LHCN-M2 (cell line): ENCODE data around the gene CCDC80. TPM values are rescaled to one million over a fixed set of nuclear protein-coding genes. Genes with fewer than 3 reads are reported as not detected.
A peak's percentile ranks its signal among the peaks of the same experiment; 100 is the strongest.

Source experiments
- DNase-seq: peaks from one replicate; pipeline ENCODE4 v3.0.0-alpha.2; 2012; ENCODE audit warnings: low read depth
- total RNA-seq: library from RNA; depleted of rRNA; stranded (reverse); fragments of >200 nt; gene quantifications from 2 replicates; pipeline ENCODE4 v1.2.3, GENCODE V29; 2014

Gene CCDC80
- total RNA-seq, 1 experiment from 2014 or later, result 96.0 TPM

DNA sequence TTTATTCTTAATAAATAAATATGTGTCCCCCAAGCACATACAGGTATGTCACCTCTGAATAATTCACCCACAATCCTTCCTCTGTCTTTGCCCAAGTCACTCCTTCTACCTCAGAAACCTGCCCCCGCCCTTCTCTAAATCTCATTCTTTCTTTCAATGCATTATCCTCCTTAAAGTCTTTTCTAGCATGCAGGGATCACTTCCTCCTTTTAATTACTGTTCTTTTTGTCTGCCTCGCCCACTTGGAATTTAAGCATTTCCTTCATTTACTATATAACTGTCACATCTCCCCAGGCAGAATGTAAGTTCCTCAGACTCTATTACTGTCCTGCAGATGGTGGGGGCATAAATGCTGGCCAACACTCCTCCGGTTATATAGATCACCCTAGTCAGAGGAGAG, 7.8 kb downstream of the CCDC80 start:
- no peak for DNase-seq

DNA sequence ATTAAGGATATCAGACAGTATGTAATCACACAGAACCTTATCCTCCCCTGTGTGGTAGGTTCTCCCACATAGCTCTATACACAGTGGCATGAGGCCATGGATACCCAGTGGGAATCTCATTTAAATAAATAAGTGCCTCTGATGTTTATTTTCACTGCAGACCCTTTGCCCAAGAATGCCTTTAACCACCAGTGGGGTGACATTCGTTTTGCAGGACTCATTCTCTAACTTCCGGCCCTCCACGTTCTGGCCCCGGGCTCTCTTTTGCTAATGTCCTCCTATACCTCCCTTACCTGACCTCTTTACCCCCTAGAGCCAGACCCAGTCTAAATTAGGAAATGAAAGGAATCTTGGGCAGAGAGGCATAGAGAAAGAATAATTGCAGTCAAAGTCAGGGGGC, 8.3 kb downstream of the CCDC80 start:
- DNase-seq, result no peak

DNA sequence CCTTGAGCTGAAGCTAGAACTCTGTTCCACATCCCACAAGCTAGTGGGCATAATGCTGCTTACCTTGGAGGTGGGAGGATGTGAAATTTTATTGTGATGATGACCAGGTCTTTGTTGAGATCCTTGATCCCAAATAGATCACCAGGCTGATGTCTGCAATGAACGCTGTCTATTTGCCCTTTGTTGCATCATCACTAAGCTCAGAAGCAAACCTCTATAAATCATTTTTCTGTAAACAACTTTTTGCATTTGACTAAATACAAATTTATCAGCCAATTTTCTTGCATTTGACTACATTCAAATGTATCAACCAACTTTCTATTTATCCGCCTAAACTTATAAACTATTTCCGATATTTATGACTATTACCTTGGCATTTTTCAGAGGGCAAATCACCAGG, 9.7 kb downstream of the CCDC80 start:
- no peak for DNase-seq

DNA sequence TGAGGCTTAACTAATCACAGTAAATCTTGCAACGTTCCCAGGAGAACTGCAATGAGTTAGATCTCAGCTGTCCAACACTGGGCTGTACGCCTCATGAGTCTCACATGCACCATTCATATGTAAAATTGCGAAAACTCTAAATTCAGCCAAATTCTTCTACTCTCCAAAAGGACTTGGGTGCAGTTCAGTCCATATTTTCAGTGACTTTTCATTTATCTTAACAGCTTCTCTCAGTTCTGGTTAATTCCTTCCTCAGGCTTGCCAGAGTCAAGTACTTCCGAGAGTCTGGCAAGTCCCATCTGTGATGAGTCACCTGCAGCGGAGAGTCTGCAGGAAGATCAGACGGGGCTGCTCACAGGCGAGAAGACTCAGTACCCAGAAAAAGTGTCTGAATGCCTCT, 11.5 kb downstream of the CCDC80 start:
- peak; percentile 87 for DNase-seq

DNA sequence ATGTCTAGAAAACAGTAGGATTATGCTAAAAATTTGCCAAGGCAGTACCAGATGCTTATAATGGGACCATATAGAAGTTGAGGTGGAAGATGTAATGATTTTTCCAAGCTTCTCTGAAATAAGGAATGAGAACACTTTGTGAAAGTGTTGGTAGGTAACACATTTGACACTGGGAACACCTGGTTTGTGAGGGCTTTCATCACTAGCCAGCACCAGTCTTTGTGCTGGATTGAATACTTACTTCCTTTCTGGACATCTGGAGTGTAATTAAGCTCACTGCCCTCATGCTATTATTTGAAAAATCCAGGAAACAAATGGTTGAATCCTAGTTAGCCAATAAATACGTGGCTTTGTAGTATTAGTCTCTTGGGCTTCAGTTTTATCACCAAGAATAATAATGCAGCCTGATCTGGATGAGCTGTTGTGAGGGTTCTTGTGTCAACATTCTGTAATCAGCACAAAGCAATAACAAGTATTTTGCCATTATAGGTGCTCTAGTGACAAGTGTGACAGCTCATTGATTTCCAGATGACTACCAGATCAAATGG, 12.9 kb downstream of the CCDC80 start:
- no peak for DNase-seq

DNA sequence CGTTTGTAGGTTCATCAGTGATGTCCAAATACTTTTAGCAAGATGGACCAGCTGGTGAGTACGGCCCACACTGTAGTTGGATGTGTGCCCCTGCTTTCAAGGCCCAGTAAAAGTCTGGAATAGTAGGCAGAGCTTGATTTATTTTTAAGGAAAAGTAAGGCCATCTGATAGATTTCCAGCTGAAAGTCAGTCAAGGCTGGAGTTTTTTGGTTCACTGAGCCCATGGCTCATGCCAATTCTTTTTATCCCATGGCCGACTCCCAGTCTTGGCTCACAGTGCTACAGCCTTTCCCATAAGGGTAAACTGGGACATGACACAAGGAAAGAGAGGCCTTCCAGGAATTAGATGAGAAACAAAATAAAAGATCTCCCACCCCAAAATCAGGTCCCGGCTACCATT, 13.5 kb downstream of the CCDC80 start:
- DNase-seq, result no peak

DNA sequence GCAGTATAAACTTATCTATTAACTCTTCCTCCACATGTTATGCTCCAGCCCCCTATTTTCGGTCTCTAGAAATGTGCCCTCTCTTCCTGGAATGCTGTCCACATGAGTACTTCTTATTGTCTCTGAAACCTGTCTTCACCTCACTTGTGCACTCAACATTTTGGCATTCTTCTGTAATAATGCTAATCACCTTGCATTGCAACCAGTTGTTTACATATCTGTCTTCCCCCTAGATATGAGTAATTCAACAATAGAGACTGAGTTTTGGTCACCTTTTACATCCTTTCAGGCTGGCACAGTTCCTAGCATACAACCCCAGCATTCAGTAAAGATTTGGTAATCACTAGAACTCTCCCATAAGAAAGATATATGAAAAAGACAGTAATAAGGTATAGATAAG, 17.2 kb downstream of the CCDC80 start:
- no peak for DNase-seq

DNA sequence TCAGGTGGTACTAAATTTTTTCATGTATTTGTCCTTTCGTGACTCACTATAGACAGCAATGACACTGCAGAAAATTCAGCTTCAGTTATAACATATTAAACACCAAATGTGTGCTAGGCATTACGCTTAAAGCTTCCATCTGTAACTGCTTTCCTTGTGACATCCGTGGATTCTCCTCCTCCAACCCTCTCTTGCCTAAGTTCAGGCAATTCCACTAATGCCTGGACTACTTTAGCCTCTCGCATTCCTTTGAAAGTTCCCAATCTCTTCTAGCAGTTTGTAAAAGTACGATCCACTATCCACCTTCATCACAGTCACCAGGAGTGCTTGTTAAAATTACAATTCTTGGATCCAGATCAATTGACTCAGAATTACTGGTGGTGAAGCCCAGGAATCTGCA, 17.7 kb downstream of the CCDC80 start:
- DNase-seq, result no peak

DNA sequence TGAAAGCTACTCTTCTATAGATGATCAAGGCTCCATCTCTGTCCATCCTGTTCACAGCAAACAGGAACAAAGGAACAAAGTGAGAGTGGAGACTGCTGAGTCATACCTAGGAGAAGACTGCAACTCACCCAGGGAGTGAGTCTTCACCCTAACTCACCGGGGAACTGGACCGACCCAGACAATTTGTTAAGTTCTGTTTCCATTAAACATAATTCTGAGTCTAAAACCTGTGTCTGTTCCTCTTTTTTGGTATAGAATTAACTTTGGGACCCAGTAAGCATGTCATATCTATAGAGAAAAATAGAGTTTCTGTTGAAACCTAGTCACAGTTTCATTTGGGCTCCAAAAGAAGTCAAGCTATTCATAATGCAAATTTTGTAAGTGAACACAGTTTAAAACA, 21.6 kb downstream of the CCDC80 start:
- DNase-seq, result peak; percentile 60

DNA sequence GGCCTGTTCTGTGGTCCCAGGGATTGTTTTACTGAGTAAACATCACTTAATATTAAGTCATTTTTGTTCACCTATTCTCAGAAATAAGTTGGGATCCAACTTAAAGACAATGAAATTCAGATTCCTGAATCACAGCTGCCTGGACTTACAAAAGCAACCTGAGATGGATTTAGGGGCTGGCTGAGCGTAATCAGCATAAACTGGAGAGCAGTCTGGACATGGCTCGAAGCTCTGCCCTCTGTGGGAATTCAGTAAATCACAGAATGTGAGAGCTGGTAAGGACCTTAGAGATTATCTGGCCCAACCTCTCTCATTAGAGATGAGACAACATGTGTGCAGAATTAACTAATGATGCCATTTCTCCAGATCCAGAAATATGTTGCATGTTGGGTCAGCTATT, 23.7 kb downstream of the CCDC80 start:
- DNase-seq, result no peak

DNA sequence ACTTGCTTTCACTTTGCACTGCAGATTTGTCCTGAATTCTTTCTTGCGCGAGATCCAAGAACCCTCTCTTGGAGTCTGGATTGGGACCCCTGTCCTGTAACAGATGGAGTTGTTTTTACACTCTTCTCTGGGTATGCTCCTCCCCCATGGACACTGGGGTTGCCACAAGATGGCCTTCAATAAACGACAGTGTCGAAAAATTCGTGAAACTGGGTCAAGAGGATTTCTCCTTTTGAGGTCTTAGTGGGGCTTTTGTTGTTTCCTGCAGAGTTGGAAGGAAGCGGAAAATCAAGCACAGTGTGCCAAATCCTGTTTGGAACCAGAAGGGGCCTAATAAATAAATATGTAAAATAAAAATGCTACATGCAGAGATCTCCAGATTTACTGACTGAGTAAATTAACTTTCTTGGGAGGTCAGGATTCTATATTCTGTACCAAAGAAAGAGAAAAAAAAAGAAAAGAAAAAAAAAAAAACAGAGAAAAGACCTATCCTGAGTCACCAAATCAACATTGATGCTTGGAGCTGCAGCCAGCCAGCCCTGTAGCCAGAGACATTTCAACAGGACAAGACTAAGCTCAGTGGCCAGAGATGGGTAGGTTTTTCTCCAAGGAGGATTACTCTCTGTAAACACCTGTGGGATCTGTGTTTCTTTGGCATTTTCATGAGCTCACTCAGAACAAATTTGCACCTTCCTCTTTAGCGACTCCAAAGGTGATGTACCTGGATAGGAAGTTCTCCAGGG, 24.8 kb downstream of the CCDC80 start:
- no peak for DNase-seq

DNA sequence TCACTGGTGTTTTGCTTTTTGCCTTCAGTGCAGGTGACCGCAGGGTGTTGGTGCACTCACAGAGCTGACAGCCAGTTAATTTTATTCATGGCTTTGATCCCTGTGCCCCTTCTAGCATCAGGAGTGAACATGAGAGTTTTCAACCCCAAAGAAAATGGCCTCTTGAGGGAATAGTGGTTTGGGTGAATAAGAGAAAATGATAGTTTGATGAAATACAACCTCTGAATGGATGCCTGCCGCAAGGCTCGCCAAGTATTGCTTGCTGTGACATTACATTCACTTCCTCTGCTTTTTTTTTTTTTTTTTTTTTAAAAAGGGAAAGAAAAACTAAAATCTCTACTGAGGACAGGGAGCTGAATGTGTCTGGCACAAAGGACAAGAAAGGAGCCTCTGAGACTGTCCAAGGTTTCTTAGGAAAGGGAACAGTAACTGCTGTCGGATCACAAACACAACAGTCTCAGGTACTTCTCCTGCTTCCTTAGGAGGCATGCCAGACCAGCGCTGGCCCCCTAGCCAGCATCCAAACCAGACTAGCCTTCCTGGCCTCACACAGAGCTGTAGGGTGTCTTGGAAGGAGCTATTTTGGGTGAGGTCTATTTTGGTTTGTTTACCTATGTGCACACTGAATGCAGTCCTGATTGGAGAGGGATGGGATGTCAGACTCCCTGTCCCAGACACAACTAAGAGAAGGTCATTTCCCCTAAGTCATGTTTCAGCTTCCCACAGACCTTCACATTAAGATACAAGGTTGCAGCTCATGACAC, 29.0 kb downstream of the CCDC80 start:
- no peak for DNase-seq

DNA sequence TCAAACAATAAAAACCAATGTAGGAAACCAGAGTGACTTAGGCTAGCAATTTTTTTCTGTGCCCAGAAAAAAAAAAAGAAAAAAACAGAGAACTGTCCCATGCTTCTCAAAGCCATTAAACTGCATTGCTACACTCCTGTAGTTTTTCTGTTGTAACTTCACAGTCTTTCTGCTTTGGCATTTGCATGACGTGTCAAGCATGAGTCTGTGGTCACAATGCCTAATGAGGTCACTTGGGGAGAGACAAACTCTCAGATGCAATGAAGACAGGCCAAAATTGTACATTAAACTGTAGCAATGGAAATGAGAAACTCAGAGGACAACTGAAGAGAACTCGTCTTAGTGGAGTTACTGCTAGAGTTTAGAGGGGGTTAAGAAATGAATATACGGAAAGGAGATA, 30.8 kb downstream of the CCDC80 start:
- peak; percentile 90 for DNase-seq

DNA sequence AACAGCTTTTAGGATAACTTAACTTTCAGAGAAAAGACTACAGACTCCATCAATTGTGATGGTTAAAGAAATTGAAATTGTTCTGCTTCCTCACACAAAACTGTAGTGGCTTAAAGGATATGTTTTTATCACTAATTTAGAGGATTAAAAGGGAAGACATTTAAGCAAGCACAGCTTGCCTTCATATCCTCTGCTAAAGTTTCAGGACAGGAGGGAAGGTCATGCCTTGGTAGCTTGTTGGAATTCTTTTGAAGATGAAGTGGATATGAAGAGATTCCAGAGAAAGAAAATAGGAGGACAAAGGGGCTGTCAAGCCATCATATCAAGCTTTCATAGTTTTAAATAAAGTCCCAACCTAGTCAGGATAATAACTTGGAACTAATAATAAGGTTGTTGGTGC, 33.1 kb downstream of the CCDC80 start:
- DNase-seq, result no peak

DNA sequence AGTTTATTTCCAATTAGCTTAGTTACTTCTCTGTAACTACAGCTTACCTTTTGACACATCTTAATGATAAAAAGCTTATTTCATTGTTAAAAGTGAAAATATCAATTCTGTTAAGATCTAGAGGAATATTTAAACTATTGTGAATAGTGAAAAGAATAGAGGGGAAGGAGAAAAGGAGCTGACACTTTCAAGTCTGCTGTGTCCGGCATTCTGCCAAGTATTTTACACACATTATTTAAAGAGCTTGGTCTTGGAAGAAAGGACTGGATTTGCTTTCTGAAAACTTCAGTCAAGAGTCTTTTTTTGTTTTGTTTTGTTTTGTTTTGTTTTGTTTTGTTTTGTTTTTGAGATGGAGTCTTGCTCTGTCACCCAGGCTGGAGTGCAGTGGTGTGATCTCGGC, 34.8 kb downstream of the CCDC80 start:
- DNase-seq, result no peak

DNA sequence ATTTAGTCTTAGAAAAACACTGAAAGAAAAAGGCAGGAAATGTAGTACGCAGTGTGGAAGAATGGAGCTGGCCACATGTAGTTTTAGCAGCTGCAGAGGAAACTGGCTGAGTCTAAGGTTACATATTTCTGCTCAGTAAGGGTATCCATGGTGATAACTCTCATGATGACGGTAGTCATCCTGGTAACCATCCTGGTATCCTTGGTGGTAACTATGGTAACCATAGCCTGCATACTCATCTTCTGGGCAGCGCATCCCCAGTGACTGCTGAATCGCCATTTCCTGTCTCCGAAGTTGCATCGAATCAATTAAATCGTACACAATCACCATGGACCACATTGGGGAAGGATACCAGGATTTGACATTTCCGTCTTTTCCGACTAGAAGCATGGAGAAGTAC, 35.7 kb downstream of the CCDC80 start:
- peak; percentile 100 for DNase-seq

DNA sequence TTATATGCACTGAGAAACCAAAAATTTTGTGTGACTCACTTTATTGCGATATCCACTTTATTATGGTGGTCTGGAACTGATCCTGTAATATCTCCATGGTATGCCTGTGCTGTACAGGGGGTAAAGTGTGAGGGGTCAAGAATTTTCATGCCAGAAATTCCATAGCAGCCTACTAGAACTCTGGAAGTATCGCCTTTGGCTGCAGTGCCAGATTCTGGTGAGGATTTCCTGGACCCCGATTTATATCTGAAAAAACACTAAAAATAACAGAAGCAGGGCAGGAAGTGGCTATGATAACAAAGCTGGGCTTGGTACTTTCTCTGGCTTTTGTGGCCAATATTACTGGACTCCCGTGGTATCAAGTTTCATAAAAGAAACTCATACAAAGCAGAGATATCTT, 36.4 kb downstream of the CCDC80 start:
- peak; percentile 93 for DNase-seq

DNA sequence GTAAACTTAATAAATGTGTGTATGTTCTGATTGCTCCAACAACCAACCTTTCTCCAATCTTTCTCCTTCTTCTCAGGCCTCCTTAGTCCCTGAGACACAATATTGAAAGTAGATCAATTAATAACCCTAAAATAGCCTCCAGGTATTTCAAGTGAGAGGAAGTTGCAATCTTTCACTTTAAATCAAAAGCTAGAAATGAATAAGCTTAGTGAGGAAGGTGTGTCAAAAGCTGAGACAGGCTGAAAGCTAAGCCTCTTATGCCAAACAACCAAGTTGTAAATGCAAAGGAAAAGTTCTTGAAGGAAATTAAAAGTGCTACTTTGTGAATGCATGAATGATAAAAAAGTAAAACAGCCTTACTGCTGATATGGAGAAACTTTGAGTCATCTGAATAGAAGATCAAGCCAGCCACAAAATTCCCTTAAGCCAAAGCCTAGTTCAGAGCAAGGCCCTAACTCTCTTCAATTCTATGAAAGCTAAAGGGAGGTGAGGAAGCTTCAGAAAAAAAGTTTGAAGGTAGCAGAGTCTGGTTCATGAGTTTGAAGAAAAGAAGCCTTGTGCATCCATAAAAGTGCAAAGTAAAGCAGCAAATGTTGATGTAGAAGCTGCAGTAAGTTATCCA, 38.6 kb downstream of the CCDC80 start:
- DNase-seq, result no peak

DNA sequence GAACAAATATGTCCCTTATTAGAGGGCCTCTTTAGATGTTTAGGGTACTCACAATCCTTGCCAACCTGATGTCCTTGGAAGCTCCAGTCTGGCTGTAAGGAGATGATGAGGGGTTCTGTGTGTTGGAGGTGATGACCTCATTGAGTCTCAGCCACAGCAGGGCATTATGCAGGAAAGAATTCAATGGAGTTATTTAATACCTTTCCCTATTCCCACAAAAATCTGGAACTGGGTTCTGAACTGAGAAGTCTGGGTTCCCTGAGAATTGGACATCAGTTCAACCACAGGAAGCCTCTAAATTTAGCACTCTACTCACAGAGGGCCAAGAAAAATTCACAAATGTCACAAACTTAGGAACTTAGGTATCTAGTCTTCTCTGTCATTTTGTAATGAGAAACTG, 42.2 kb downstream of the CCDC80 start:
- DNase-seq, result peak; percentile 56

DNA sequence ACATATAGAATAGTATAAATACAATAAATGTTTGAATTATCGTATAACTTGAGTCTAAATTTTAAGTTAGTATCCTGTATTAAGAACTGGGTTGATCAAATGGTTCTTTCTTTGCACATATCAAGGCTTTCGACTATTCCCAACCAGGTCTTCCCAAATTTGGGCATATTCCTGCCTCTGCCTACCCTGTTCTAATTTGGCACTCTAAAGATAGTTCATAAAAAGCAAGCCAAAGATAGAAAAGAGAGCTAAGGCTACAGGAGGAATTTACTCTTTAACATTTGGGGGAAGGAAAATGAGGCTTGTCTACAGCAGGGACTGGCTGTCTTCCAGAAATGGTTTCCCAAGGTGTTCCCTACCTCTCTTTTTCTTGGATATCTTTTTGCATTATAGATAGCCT, 43.0 kb downstream of the CCDC80 start:
- no peak for DNase-seq

DNA sequence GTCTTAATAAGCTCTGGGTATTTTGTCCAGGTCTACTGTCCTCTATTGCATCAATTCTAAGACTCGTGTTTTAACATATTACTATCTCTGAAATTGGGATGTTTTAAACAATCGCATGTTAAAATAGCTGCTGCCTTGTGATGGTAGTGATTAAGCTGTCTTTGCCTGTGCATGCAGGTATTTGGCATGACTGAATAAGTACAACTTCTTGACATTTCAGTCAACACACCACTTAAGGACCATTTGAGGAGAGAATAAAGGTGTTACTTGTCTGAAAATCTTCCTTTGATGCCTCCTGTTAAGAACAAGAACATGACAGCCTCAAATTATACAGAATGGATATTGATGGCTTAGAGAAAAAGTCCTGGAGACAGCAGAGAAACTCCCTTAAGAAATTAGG, 46.1 kb downstream of the CCDC80 start:
- DNase-seq, result no peak

DNA sequence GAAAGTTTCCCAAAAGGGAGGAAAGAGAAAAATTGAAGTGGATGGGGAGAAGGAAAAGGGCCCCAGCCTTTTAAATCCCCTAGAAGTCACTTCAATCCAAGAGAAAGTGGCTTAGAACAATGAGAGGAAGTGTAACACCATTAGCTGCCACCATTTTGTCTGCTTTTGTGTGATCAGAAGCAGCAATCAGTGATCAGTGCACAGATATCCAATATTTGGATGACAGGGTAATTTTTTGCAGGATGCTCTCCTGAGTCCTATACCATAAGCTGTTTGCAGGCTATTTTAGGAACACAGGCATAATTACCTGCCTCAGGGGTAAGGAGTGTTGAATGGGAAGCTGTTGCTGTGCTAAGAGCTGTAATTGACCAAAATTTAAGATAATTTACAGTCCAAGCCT, 47.7 kb downstream of the CCDC80 start:
- DNase-seq, result no peak

DNA sequence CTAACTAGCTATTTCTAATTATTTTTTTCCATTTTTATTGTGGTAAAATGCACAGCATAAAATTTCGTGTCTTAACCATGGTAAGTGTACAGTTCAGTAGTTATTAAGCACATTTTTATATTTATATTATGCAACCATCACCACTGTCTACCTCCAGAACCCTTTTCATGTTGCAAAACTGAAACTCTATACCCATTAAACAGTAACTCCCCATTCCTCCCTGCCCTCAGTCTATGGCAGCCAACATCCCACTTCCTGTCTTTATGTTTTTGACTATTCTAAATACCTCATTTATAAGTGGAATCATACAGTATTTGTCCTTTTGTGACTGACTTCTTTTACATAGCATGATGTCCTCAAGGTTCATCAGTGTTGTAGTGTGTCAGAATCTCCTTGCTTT, 53.6 kb downstream of the CCDC80 start:
- DNase-seq, result peak; percentile 29
